ENCODE data around the gene PSMD3. TPM values are rescaled to one million over a fixed set of nuclear protein-coding genes. Genes with fewer than 3 reads are reported as not detected.

PSMD3 gene
- total and polyA plus RNA-seq, 5 donors from 2014 or later: 47.9 to 62.4 (median 50.0) TPM

DNA sequence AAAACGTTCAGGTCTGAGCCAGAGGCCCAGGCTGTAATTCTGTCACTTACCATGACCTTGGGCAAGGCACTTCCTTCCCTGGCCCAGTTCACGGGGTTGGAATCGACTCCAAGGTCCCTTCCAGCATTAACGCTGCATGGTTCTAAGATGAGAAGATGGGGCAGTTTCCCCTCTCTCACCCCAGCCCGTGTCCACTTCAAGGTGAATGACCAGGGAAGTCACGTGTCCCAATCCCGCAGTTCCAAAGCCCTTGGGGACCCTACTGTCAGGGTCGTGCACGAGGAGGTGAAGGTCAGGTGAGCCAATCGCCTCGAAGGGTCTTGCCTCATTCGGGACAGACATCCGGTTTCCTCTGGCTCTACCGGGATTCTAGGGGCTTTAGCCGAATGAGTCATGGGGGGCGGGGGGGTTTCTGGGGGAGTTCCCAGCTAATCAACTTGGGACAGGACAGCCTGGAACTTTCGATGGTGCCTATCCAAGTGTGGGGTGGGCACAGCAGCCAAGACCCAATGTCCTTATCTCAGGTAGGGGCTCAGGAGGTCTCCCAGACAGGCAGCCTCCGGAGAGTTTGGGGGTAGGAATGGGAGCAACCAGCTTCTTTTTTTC lies 33.9 kb downstream of the PSMD3 start:
- H3K36me3 Mint-ChIP-seq: peaks cover 5% of the 10 kb centered on the region
- peaks cover 9% of the 10 kb centered on the region for H3K4me1 ChIP-seq (ENCODE audit: control insufficient read depth, insufficient read depth, low read length, poor library complexity, severe bottlenecking)
- peaks cover 0 to 1% (median 0%) of the 10 kb centered on the region in 7 donors for H3K9me3 Mint-ChIP-seq
- H3K27ac ChIP-seq (ENCODE audit: insufficient read depth, low read length, poor library complexity, severe bottlenecking): no peak overlapping the region
- DNase-seq: no peak
- H3K27me3 ChIP-seq (ENCODE audit: control insufficient read depth, insufficient read depth, low read length): no peaks in the 10 kb centered on the region
- H3K4me3 Mint-ChIP-seq: no peak overlapping the region
- ATAC-seq (ENCODE audit: low read depth in 2 of 2): no peak
- peaks cover 4% of the 10 kb centered on the region for H3K27me3 Mint-ChIP-seq
- H3K36me3 ChIP-seq (ENCODE audit: control insufficient read depth, insufficient read depth, low read length): peaks cover 7% of the 10 kb centered on the region
- no peak overlapping the region for H3K27ac Mint-ChIP-seq
- H3K4me3 ChIP-seq (ENCODE audit: low read depth, low read length): no peak overlapping the region
- H3K4me1 Mint-ChIP-seq: peaks cover 0 to 20% (median 5%) of the 10 kb centered on the region in 4 donors
- no peaks in the 10 kb centered on the region for H3K9me3 ChIP-seq (ENCODE audit: control insufficient read depth in 2 of 2, low read length in 2 of 2)

DNA sequence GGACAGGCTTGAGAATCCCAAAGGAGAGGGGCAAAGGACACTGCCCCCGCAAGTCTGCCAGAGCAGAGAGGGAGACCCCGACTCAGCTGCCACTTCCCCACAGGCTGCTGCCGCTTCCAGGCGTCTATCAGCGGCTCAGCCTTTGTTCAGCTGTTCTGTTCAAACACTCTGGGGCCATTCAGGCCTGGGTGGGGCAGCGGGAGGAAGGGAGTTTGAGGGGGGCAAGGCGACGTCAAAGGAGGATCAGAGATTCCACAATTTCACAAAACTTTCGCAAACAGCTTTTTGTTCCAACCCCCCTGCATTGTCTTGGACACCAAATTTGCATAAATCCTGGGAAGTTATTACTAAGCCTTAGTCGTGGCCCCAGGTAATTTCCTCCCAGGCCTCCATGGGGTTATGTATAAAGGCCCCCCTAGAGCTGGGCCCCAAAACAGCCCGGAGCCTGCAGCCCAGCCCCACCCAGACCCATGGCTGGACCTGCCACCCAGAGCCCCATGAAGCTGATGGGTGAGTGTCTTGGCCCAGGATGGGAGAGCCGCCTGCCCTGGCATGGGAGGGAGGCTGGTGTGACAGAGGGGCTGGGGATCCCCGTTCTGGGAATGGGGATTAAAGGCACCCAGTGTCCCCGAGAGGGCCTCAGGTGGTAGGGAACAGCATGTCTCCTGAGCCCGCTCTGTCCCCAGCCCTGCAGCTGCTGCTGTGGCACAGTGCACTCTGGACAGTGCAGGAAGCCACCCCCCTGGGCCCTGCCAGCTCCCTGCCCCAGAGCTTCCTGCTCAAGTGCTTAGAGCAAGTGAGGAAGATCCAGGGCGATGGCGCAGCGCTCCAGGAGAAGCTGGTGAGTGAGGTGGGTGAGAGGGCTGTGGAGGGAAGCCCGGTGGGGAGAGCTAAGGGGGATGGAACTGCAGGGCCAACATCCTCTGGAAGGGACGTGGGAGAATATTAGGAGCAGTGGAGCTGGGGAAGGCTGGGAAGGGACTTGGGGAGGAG lies 34.7 kb downstream of the PSMD3 start, which contains the start of gene CSF3:
Gene CSF3 (plus strand): TSS at position 436 of the 993 bp plus-strand sequence. CDS start 35 bp downstream, at position 471.
- no peak within 1 kb of the TSS for H3K4me3 Mint-ChIP-seq
- no peaks in the 10 kb centered on the region for H3K9me3 ChIP-seq (ENCODE audit: control insufficient read depth in 2 of 2, low read length in 2 of 2)
- peaks cover 3% of the 10 kb centered on the region for H3K27me3 Mint-ChIP-seq
- H3K27ac ChIP-seq (ENCODE audit: insufficient read depth, low read length, poor library complexity, severe bottlenecking): no peak within 1 kb of the TSS
- H3K27ac Mint-ChIP-seq: no peak within 1 kb of the TSS
- peaks cover 0 to 14% (median 4%) of the 10 kb centered on the region in 4 donors for H3K4me1 Mint-ChIP-seq
- H3K36me3 Mint-ChIP-seq: peaks cover 5% of the 10 kb centered on the region
- no peaks in the 10 kb centered on the region for H3K27me3 ChIP-seq (ENCODE audit: control insufficient read depth, insufficient read depth, low read length)
- H3K4me3 ChIP-seq (ENCODE audit: low read depth, low read length): no peak within 1 kb of the TSS
- DNase-seq (no peak), ATAC-seq (ENCODE audit: low read depth in 2 of 2) (no peak)
- peaks cover 0 to 1% (median 0%) of the 10 kb centered on the region in 7 donors for H3K9me3 Mint-ChIP-seq
- H3K36me3 ChIP-seq (ENCODE audit: control insufficient read depth, insufficient read depth, low read length): peaks cover 15% of the 10 kb centered on the region
- H3K4me1 ChIP-seq (ENCODE audit: control insufficient read depth, insufficient read depth, low read length, poor library complexity, severe bottlenecking): peaks cover 1% of the 10 kb centered on the region

DNA sequence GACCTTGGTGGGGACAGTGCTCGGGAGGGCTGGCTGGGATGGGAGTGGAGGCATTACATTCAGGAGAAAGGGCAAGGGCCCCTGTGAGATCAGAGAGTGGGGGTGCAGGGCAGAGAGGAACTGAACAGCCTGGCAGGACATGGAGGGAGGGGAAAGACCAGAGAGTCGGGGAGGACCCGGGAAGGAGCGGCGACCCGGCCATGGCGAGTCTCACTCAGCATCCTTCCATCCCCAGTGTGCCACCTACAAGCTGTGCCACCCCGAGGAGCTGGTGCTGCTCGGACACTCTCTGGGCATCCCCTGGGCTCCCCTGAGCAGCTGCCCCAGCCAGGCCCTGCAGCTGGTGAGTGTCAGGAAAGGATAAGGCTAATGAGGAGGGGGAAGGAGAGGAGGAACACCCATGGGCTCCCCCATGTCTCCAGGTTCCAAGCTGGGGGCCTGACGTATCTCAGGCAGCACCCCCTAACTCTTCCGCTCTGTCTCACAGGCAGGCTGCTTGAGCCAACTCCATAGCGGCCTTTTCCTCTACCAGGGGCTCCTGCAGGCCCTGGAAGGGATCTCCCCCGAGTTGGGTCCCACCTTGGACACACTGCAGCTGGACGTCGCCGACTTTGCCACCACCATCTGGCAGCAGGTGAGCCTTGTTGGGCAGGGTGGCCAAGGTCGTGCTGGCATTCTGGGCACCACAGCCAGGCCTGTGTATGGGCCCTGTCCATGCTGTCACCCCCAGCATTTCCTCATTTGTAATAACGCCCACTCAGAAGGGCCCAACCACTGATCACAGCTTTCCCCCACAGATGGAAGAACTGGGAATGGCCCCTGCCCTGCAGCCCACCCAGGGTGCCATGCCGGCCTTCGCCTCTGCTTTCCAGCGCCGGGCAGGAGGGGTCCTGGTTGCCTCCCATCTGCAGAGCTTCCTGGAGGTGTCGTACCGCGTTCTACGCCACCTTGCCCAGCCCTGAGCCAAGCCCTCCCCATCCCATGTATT lies 35.7 kb downstream of the PSMD3 start:
- DNase-seq (no peak), ATAC-seq (ENCODE audit: low read depth in 2 of 2) (no peak)
- Histone ChIP-seq H3K36me3 (ENCODE audit: control insufficient read depth, insufficient read depth, low read length) (peaks cover 23% of the 10 kb centered on the region), H3K9me3 (ENCODE audit: control insufficient read depth in 2 of 2, low read length in 2 of 2) (no peaks in the 10 kb centered on the region), H3K4me1 (ENCODE audit: control insufficient read depth, insufficient read depth, low read length, poor library complexity, severe bottlenecking) (no peaks in the 10 kb centered on the region), H3K4me3 (ENCODE audit: low read depth, low read length) (no peak overlapping the region), H3K27ac (ENCODE audit: insufficient read depth, low read length, poor library complexity, severe bottlenecking) (no peak overlapping the region), H3K27me3 (ENCODE audit: control insufficient read depth, insufficient read depth, low read length) (no peaks in the 10 kb centered on the region)
- Mint-ChIP-seq H3K4me3 (no peak overlapping the region), H3K36me3 (peaks cover 11% of the 10 kb centered on the region), H3K27ac (no peak overlapping the region), H3K27me3 (no peaks in the 10 kb centered on the region), H3K4me1 (peaks cover 0 to 13% (median 3%) of the 10 kb centered on the region in 4 donors), H3K9me3 (peaks cover 0 to 1% (median 0%) of the 10 kb centered on the region in 7 donors)

DNA sequence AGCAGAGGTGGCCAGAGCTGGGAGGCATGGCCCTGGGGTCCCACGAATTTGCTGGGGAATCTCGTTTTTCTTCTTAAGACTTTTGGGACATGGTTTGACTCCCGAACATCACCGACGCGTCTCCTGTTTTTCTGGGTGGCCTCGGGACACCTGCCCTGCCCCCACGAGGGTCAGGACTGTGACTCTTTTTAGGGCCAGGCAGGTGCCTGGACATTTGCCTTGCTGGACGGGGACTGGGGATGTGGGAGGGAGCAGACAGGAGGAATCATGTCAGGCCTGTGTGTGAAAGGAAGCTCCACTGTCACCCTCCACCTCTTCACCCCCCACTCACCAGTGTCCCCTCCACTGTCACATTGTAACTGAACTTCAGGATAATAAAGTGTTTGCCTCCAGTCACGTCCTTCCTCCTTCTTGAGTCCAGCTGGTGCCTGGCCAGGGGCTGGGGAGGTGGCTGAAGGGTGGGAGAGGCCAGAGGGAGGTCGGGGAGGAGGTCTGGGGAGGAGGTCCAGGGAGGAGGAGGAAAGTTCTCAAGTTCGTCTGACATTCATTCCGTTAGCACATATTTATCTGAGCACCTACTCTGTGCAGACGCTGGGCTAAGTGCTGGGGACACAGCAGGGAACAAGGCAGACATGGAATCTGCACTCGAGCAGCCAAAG lies 36.9 kb downstream of the PSMD3 start:
- Mint-ChIP-seq H3K27me3 (no peaks in the 10 kb centered on the region), H3K36me3 (peaks cover 13% of the 10 kb centered on the region), H3K27ac (no peak overlapping the region), H3K4me1 (peaks cover 0 to 7% (median 3%) of the 10 kb centered on the region in 4 donors), H3K4me3 (no peak overlapping the region), H3K9me3 (peaks cover 0 to 1% (median 0%) of the 10 kb centered on the region in 7 donors)
- no peak for DNase-seq
- H3K27ac ChIP-seq (ENCODE audit: insufficient read depth, low read length, poor library complexity, severe bottlenecking): no peak overlapping the region
- H3K27me3 ChIP-seq (ENCODE audit: control insufficient read depth, insufficient read depth, low read length): no peaks in the 10 kb centered on the region
- H3K9me3 ChIP-seq (ENCODE audit: control insufficient read depth in 2 of 2, low read length in 2 of 2): no peaks in the 10 kb centered on the region
- no peak overlapping the region for H3K4me3 ChIP-seq (ENCODE audit: low read depth, low read length)
- peaks cover 35% of the 10 kb centered on the region for H3K36me3 ChIP-seq (ENCODE audit: control insufficient read depth, insufficient read depth, low read length)
- no peak for ATAC-seq (ENCODE audit: low read depth in 2 of 2)
- no peaks in the 10 kb centered on the region for H3K4me1 ChIP-seq (ENCODE audit: control insufficient read depth, insufficient read depth, low read length, poor library complexity, severe bottlenecking)

DNA sequence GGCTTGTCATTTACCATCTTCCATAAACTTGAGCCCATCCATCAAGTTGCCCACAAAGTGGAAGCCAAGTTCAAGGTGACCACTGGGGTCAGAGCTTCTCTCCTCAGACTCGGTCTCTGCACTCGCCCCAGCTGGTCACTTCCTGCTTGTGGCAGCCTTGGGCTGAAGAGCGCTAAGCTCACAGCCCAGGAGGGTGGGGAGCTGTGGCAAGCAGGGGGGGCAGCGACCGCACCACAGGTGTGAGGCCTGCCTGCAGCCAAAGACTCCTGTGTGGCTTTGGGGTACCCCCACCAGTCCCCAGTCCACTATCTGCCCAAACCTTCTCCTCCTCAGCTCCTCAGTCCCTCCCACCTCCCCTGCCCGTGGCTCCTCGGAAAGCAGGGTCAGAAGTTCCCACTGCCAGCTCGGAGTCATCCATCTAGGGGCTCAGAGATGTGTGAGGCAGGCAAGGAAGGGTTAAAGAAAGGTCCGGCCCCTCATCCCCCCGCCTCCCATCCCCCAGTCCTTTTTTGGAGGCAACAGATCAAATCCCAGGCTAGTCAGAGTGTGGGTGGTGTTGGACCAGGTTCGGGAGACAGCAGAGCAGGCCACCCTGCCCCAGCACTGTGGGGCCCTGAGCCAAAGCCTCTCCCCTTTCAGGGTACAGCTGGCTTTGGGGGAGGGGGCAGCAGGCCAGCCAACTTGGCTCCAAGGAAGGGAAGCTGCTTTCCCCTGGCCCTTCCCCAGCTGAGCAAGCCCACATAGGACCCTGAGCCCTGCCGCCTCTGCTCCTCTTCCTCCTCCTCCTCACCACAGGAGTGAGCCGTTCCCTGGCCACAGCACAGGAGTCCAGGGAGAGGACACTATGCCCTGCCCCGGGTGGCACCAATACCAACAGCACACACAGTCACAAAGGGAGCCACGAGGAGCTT lies 37.9 kb downstream of the PSMD3 start:
- Histone ChIP-seq H3K4me3 (ENCODE audit: low read depth, low read length) (no peak overlapping the region), H3K36me3 (ENCODE audit: control insufficient read depth, insufficient read depth, low read length) (peaks cover 40% of the 10 kb centered on the region), H3K27ac (ENCODE audit: insufficient read depth, low read length, poor library complexity, severe bottlenecking) (no peak overlapping the region), H3K4me1 (ENCODE audit: control insufficient read depth, insufficient read depth, low read length, poor library complexity, severe bottlenecking) (no peaks in the 10 kb centered on the region), H3K9me3 (ENCODE audit: control insufficient read depth in 2 of 2, low read length in 2 of 2) (no peaks in the 10 kb centered on the region), H3K27me3 (ENCODE audit: control insufficient read depth, insufficient read depth, low read length) (no peaks in the 10 kb centered on the region)
- no peak for DNase-seq
- Mint-ChIP-seq H3K9me3 (peaks cover 0 to 1% (median 0%) of the 10 kb centered on the region in 7 donors), H3K4me3 (no peak overlapping the region), H3K4me1 (peaks cover 0 to 6% (median 2%) of the 10 kb centered on the region in 4 donors), H3K27ac (peak overlapping the region in 1 of 3 donors; percentile 32), H3K36me3 (peaks cover 13% of the 10 kb centered on the region), H3K27me3 (no peaks in the 10 kb centered on the region)
- no peak for ATAC-seq (ENCODE audit: low read depth in 2 of 2)

DNA sequence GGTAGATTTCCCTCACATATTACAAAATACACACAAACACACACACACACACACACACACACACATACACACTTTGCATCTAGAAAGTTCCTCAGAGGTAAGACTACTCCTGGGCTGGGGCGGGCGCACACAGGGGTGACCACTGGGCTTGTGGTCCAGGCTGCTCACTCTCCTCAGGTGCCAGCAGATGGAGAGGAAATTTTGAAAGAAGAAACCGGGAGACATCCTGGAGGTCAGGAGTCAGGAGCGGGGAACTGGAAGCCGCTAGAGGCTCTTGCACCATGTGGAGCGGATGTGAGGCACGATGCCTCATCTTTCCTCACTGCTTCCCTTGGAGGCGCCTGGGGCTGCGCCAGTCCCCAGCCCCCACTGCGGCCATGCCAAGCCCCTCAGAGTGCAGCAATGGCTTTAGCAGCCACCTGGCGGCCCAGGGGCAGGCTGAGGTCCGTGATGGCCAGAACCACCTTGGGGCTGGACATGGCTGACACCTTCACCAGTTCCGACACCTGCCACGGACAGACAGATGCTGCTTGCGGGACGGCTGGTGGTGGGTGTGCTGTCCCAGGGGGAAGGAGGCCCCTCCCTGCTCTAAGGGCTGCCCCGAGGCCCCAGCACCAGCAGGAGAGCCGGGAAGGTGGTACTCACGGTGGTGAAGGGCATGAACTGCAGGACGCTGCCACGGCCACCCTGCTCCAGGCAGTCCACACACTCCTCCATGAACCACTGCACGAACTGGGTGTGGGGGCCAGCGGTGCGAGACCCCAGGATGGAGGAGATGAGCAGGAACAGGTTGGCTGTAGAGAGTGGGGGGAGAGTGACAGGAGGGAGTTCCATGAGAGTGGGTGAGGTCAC lies 38.8 kb downstream of the PSMD3 start:
- no peak overlapping the region for H3K4me3 Mint-ChIP-seq
- no peaks in the 10 kb centered on the region for H3K27me3 Mint-ChIP-seq
- no peaks in the 10 kb centered on the region for H3K4me1 Mint-ChIP-seq
- peaks cover 0 to 1% (median 0%) of the 10 kb centered on the region in 7 donors for H3K9me3 Mint-ChIP-seq
- no peak overlapping the region for H3K27ac ChIP-seq (ENCODE audit: insufficient read depth, low read length, poor library complexity, severe bottlenecking)
- peaks cover 13% of the 10 kb centered on the region for H3K36me3 Mint-ChIP-seq
- peak overlapping the region in 1 of 3 donors; percentile 69 for H3K27ac Mint-ChIP-seq
- ATAC-seq (ENCODE audit: low read depth in 2 of 2) (no peak), DNase-seq (no peak)
- peaks cover 40% of the 10 kb centered on the region for H3K36me3 ChIP-seq (ENCODE audit: control insufficient read depth, insufficient read depth, low read length)
- H3K27me3 ChIP-seq (ENCODE audit: control insufficient read depth, insufficient read depth, low read length): no peaks in the 10 kb centered on the region
- no peaks in the 10 kb centered on the region for H3K9me3 ChIP-seq (ENCODE audit: control insufficient read depth in 2 of 2, low read length in 2 of 2)
- no peak overlapping the region for H3K4me3 ChIP-seq (ENCODE audit: low read depth, low read length)
- no peaks in the 10 kb centered on the region for H3K4me1 ChIP-seq (ENCODE audit: control insufficient read depth, insufficient read depth, low read length, poor library complexity, severe bottlenecking)
